Naive thymus-derived CD8-positive, alpha-beta T cell (primary cell): ENCODE data around the gene CHRM5. TPM values are rescaled to one million over a fixed set of nuclear protein-coding genes. Genes with fewer than 3 reads are reported as not detected.

Experiments used
- ATAC-seq, 2 donors: fragments of 150-1000 bp; cut with Tn5 transposase in 1 of 2; sonication (Bioruptor Pico), chemical (Tn5 transposase) in 1 of 2; 1 replicate in 1 of 2; 2 replicates in 1 of 2; pipeline ENCODE4 v1.10.0; 2021; ENCODE audit warnings: mild to moderate bottlenecking in 2 of 2, moderate library complexity in 2 of 2
- POLR2A ChIA-PET: fragments of 350-600 bp; sonication (Branson Sonifier 250); formaldehyde crosslinking; loops from one replicate; lab custom pipeline; 2021; ENCODE audit warnings: antibody characterized with exemption; lab: Charles Lee
- DNase-seq, 10 donors: peaks; one replicate each; pipeline versions ENCODE4 v3.0.0 to v3.0.0-alpha.2; 2020 to 2022
- H3K27ac Mint-ChIP-seq, 10 donors: one replicate each; pipeline ENCODE4 v1.8.0; 2020 to 2022; ENCODE audit warnings: mild to moderate bottlenecking in 10 of 10, mixed read lengths in 10 of 10, moderate library complexity in 4 of 10, inconsistent platforms in 1 of 10
- H3K27me3 Mint-ChIP-seq, 5 donors: one replicate each; pipeline ENCODE4 v1.8.0; 2021 to 2022; ENCODE audit warnings: mixed read lengths in 5 of 5
- H3K36me3 Mint-ChIP-seq, 3 donors: one replicate each; pipeline ENCODE4 v1.8.0; 2020 to 2022; ENCODE audit warnings: mixed read lengths in 3 of 3, mild to moderate bottlenecking in 2 of 3, inconsistent platforms in 1 of 3
- H3K4me1 Mint-ChIP-seq, 4 donors: one replicate each; pipeline ENCODE4 v1.8.0; 2021 to 2022; ENCODE audit warnings: mixed read lengths in 4 of 4
- H3K4me3 Mint-ChIP-seq, 10 donors: one replicate each; pipeline ENCODE4 v1.8.0; 2020 to 2022; ENCODE audit warnings: mild to moderate bottlenecking in 10 of 10, mixed read lengths in 10 of 10, moderate library complexity in 6 of 10, inconsistent platforms in 1 of 10
- H3K9me3 Mint-ChIP-seq, 9 donors: one replicate each; pipeline ENCODE4 v1.8.0; 2020 to 2022; ENCODE audit warnings: mixed read lengths in 9 of 9, mild to moderate bottlenecking in 3 of 9, inconsistent platforms in 1 of 9, moderate library complexity in 1 of 9
- polyA plus RNA-seq, 3 donors: library from polyadenylated mRNA; unstranded; fragments of 300-500 nt; fragmentation: Illumina TruSeq; gene quantifications; one replicate each; pipeline ENCODE4 v1.2.3, GENCODE V29; 2021
- total RNA-seq, 8 experiments: library from RNA in 2 of 8; stranded (reverse) in 2 of 8; gene quantifications; one replicate each; pipeline ENCODE4 v1.2.3 and lab custom pipeline; 2021 to 2026

CHRM5 gene
- not detected for total RNA-seq
- polyA plus RNA-seq, result under 1 TPM in 1 of 3 donors, not detected in 2; 0.02 TPM
- 0 to 0.17 (median 0.04) reads per million in 6 experiments for total RNA-seq (lab: John Stamatoyannopoulos, UW)

- POLR2A ChIA-PET, result no interaction called here
These were observed at the start of gene CHRM5 for GRCh38 chr15:33968224-33968623. TSS of gene CHRM5 (plus strand) at chr15:33968497. CDS start at chr15:34062718, 94,221 bp downstream.

GRCh38 chr15:33923446-33923845 is 44.9 kb upstream of the CHRM5 start:
- Mint-ChIP-seq H3K4me3 (no peak overlapping the region), H3K36me3 (peaks cover 0 to 5% (median 0%) of the 10 kb centered on the region in 3 donors), H3K4me1 (peaks cover 0 to 3% (median 0%) of the 10 kb centered on the region in 4 donors), H3K9me3 (peaks cover 0 to 2% (median 0%) of the 10 kb centered on the region in 9 donors), H3K27me3 (no peaks in the 10 kb centered on the region), H3K27ac (no peak overlapping the region)
- POLR2A ChIA-PET, result no interaction called here
- ATAC-seq (no peak), DNase-seq (no peak)

More at GRCh38 chr15:33968224-33968623, at the start of gene CHRM5:
- ATAC-seq (no peak), DNase-seq (no peak)
- Mint-ChIP-seq H3K9me3 (no peaks in the 10 kb centered on the region), H3K36me3 (peaks cover 0 to 3% (median 0%) of the 10 kb centered on the region in 3 donors), H3K27ac (peak within 1 kb of the TSS in 1 of 10 donors; percentile 7), H3K4me3 (no peak within 1 kb of the TSS), H3K27me3 (no peaks in the 10 kb centered on the region), H3K4me1 (peaks cover 0 to 6% (median 2%) of the 10 kb centered on the region in 4 donors)

- peaks cover 0 to 2% (median 0%) of the 10 kb centered on the region in 3 donors for H3K36me3 Mint-ChIP-seq
- POLR2A ChIA-PET, result no interaction called here
- H3K4me3 Mint-ChIP-seq, result no peak overlapping the region
- H3K27ac Mint-ChIP-seq, result no peak overlapping the region
- no peaks in the 10 kb centered on the region for H3K4me1 Mint-ChIP-seq
- no peaks in the 10 kb centered on the region for H3K27me3 Mint-ChIP-seq
- H3K9me3 Mint-ChIP-seq, result peaks cover 0 to 2% (median 0%) of the 10 kb centered on the region in 9 donors
- no peak for ATAC-seq
- no peak for DNase-seq
These were observed 42.0 kb upstream of the CHRM5 start for GRCh38 chr15:33926260-33926659.

- no peaks in the 10 kb centered on the region for H3K9me3 Mint-ChIP-seq
- peaks cover 0 to 3% (median 3%) of the 10 kb centered on the region in 3 donors for H3K36me3 Mint-ChIP-seq
- POLR2A ChIA-PET, result no interaction called here
- DNase-seq (no peak), ATAC-seq (no peak)
- H3K4me3 Mint-ChIP-seq, result no peak overlapping the region
- H3K4me1 Mint-ChIP-seq, result peaks cover 0 to 3% (median 0%) of the 10 kb centered on the region in 4 donors
- peaks cover 0 to 3% (median 0%) of the 10 kb centered on the region in 5 donors for H3K27me3 Mint-ChIP-seq
- no peak overlapping the region for H3K27ac Mint-ChIP-seq
These were observed 35.6 kb upstream of the CHRM5 start for GRCh38 chr15:33932734-33933133.

- H3K4me3 Mint-ChIP-seq, result no peak overlapping the region
- ATAC-seq (no peak), DNase-seq (no peak)
- no peak overlapping the region for H3K27ac Mint-ChIP-seq
- H3K27me3 Mint-ChIP-seq, result peaks cover 0 to 3% (median 0%) of the 10 kb centered on the region in 5 donors
- peaks cover 0 to 3% (median 3%) of the 10 kb centered on the region in 3 donors for H3K36me3 Mint-ChIP-seq
- peaks cover 0 to 3% (median 0%) of the 10 kb centered on the region in 4 donors for H3K4me1 Mint-ChIP-seq
- H3K9me3 Mint-ChIP-seq, result peaks cover 0 to 2% (median 0%) of the 10 kb centered on the region in 9 donors
- POLR2A ChIA-PET, result no interaction called here
These were observed 33.9 kb upstream of the CHRM5 start for GRCh38 chr15:33934396-33934795.

GRCh38 chr15:33934921-33935320 is 33.4 kb upstream of the CHRM5 start:
- POLR2A ChIA-PET, result no interaction called here
- peaks cover 0 to 3% (median 0%) of the 10 kb centered on the region in 4 donors for H3K4me1 Mint-ChIP-seq
- peaks cover 0 to 2% (median 0%) of the 10 kb centered on the region in 9 donors for H3K9me3 Mint-ChIP-seq
- DNase-seq, result no peak
- no peak for ATAC-seq
- peaks cover 0 to 3% (median 3%) of the 10 kb centered on the region in 3 donors for H3K36me3 Mint-ChIP-seq
- peaks cover 0 to 3% (median 0%) of the 10 kb centered on the region in 5 donors for H3K27me3 Mint-ChIP-seq
- no peak overlapping the region for H3K27ac Mint-ChIP-seq
- H3K4me3 Mint-ChIP-seq, result no peak overlapping the region

GRCh38 chr15:33941279-33942063 is 26.8 kb upstream of the CHRM5 start:
- Mint-ChIP-seq H3K27me3 (no peaks in the 10 kb centered on the region), H3K4me3 (no peak overlapping the region), H3K9me3 (peaks cover 0 to 2% (median 0%) of the 10 kb centered on the region in 9 donors), H3K4me1 (peaks cover 0 to 2% (median 0%) of the 10 kb centered on the region in 4 donors), H3K36me3 (peaks cover 2 to 8% (median 3%) of the 10 kb centered on the region in 3 donors), H3K27ac (no peak overlapping the region)
- ATAC-seq (no peak), DNase-seq (no peak)
- POLR2A ChIA-PET, result no interaction called here

- Mint-ChIP-seq H3K36me3 (peaks cover 2 to 14% (median 3%) of the 10 kb centered on the region in 3 donors), H3K9me3 (peaks cover 0 to 10% (median 0%) of the 10 kb centered on the region in 9 donors), H3K4me1 (peaks cover 0 to 6% (median 3%) of the 10 kb centered on the region in 4 donors), H3K27me3 (no peaks in the 10 kb centered on the region), H3K27ac (peak overlapping the region in 1 of 10 donors; percentile 79), H3K4me3 (no peak overlapping the region)
- DNase-seq, result no peak
- POLR2A ChIA-PET, result no interaction called here
- no peak for ATAC-seq
These were observed 22.1 kb upstream of the CHRM5 start for GRCh38 chr15:33946152-33946551.

- peaks cover 0 to 6% (median 0%) of the 10 kb centered on the region in 9 donors for H3K9me3 Mint-ChIP-seq
- ATAC-seq, result no peak
- H3K36me3 Mint-ChIP-seq, result peaks cover 0 to 15% (median 2%) of the 10 kb centered on the region in 3 donors
- no peak overlapping the region for H3K27ac Mint-ChIP-seq
- no peak for DNase-seq
- no peak overlapping the region for H3K4me3 Mint-ChIP-seq
- POLR2A ChIA-PET, result no interaction called here
- peaks cover 0 to 12% (median 3%) of the 10 kb centered on the region in 4 donors for H3K4me1 Mint-ChIP-seq
- no peaks in the 10 kb centered on the region for H3K27me3 Mint-ChIP-seq
These were observed 12.4 kb upstream of the CHRM5 start for GRCh38 chr15:33955945-33956344.

- peaks cover 0 to 15% (median 2%) of the 10 kb centered on the region in 3 donors for H3K36me3 Mint-ChIP-seq
- H3K27ac Mint-ChIP-seq, result no peak overlapping the region
- DNase-seq, result no peak
- no peak for ATAC-seq
- peaks cover 0 to 11% (median 3%) of the 10 kb centered on the region in 4 donors for H3K4me1 Mint-ChIP-seq
- POLR2A ChIA-PET, result no interaction called here
- H3K9me3 Mint-ChIP-seq, result peaks cover 0 to 6% (median 0%) of the 10 kb centered on the region in 9 donors
- no peaks in the 10 kb centered on the region for H3K27me3 Mint-ChIP-seq
- H3K4me3 Mint-ChIP-seq, result no peak overlapping the region
These were observed 11.9 kb upstream of the CHRM5 start for GRCh38 chr15:33956397-33956796.

GRCh38 chr15:33959844-33960548 is 8.3 kb upstream of the CHRM5 start:
- Mint-ChIP-seq H3K27me3 (no peaks in the 10 kb centered on the region), H3K9me3 (no peaks in the 10 kb centered on the region), H3K36me3 (peaks cover 0 to 9% (median 2%) of the 10 kb centered on the region in 3 donors), H3K27ac (no peak overlapping the region), H3K4me1 (peaks cover 0 to 4% (median 0%) of the 10 kb centered on the region in 4 donors), H3K4me3 (no peak overlapping the region)
- DNase-seq, result no peak
- no peak for ATAC-seq
- POLR2A ChIA-PET, result no interaction called here

GRCh38 chr15:33960549-33960935 is 7.8 kb upstream of the CHRM5 start:
- Mint-ChIP-seq H3K27me3 (no peaks in the 10 kb centered on the region), H3K4me3 (no peak overlapping the region), H3K4me1 (peaks cover 0 to 4% (median 0%) of the 10 kb centered on the region in 4 donors), H3K27ac (no peak overlapping the region), H3K9me3 (no peaks in the 10 kb centered on the region), H3K36me3 (peaks cover 0 to 9% (median 2%) of the 10 kb centered on the region in 3 donors)
- DNase-seq, result no peak
- no peak for ATAC-seq
- POLR2A ChIA-PET, result no interaction called here
